Lung (tissue), 12 donors: ENCODE measurements around the gene HS3ST1. TPM values are rescaled to one million over a fixed set of nuclear protein-coding genes. Genes with fewer than 3 reads are reported as not detected.

Source experiments
- ATAC-seq: fragments of 200-7000 bp; cut with Tn5 transposase; one replicate; pipeline ENCODE4 v1.9.1; 2020; ENCODE audit warnings: moderate number of reproducible peaks; ENCODE audit not compliant: insufficient read depth, low FRiP score
- DNase-seq, 3 donors: peaks; one replicate each; pipeline ENCODE4 v3.0.0-alpha.2; 2013 to 2017
- H3K27ac ChIP-seq, 2 donors: one replicate each; pipeline ENCODE4 v1.5.1; 2013; ENCODE audit warnings: mild to moderate bottlenecking in 2 of 2, moderate library complexity in 2 of 2, control low read depth in 1 of 2, inconsistent platforms in 1 of 2, low read depth in 1 of 2, low read length in 1 of 2
- H3K27me3 ChIP-seq, 3 donors: one replicate each; pipeline ENCODE4 v1.5.1; 2013; ENCODE audit warnings: low read length in 2 of 3; ENCODE audit not compliant: control insufficient read depth in 3 of 3, insufficient read depth in 3 of 3
- H3K36me3 ChIP-seq, 4 donors: one replicate each; pipeline ENCODE4 v1.5.1; 2013; ENCODE audit warnings: low read length in 4 of 4, mild to moderate bottlenecking in 1 of 4, moderate library complexity in 1 of 4; ENCODE audit not compliant: control insufficient read depth in 4 of 4, insufficient read depth in 4 of 4
- H3K4me1 ChIP-seq, 5 donors: one replicate each; pipeline ENCODE4 v1.5.1; 2013; ENCODE audit warnings: low read length in 5 of 5, mild to moderate bottlenecking in 2 of 5, moderate library complexity in 1 of 5; ENCODE audit not compliant: control insufficient read depth in 5 of 5, insufficient read depth in 5 of 5
- H3K4me3 ChIP-seq: one replicate; pipeline ENCODE4 v1.5.1; 2013; ENCODE audit warnings: mild to moderate bottlenecking, control low read depth, moderate library complexity
- H3K9ac ChIP-seq, 2 donors: one replicate each; pipeline ENCODE4 v1.5.1; 2013; ENCODE audit warnings: low read length in 2 of 2, control low read depth in 1 of 2; ENCODE audit not compliant: insufficient read depth in 1 of 2
- H3K9me3 ChIP-seq, 4 donors: one replicate each; pipeline ENCODE4 v1.5.1; 2013; ENCODE audit warnings: low read length in 3 of 4, mild to moderate bottlenecking in 1 of 4, moderate library complexity in 1 of 4; ENCODE audit not compliant: control insufficient read depth in 4 of 4, insufficient read depth in 3 of 4
- WGBS, 2 donors: extraction: QIAGEN DNeasy Blood & Tissue Kit; methylation state at CpG; one replicate each; pipeline ENCODE4 v1.1.7; 2013; 5-methylcytosine and 5-hydroxymethylcytosine counted together
- polyA plus RNA-seq, 2 donors: library from polyadenylated mRNA; stranded (reverse); fragments of 200-250 nt; gene quantifications; one replicate each; pipeline ENCODE4 v1.2.1, GENCODE V29; 2013
- total RNA-seq, 2 donors: library from RNA; depleted of rRNA in 1 of 2; stranded (reverse); fragments of >200 nt in 1 of 2; gene quantifications; one replicate each; pipeline ENCODE4 v1.2.1, GENCODE V29; 2014 to 2021
- TF ChIP-seq, protein P1 (sequence below): IDR thresholded peaks from 2 replicates; pipeline ENCODE4 v1.5.1; 2012; ENCODE audit warnings: mild to moderate bottlenecking; ENCODE audit errors: control extremely low read depth, extremely low read depth
- donor health status: control.
- donor health status: control.
- donor health status: Bipolar disorder and iron deficiency.
- donor health status: healthy.
- donor health status: DM: yes; HTN: yes; CAD: no.

The HS3ST1 gene
- total and polyA plus RNA-seq, 4 donors: 1.7 to 15.4 (median 11.0) TPM

DNA sequence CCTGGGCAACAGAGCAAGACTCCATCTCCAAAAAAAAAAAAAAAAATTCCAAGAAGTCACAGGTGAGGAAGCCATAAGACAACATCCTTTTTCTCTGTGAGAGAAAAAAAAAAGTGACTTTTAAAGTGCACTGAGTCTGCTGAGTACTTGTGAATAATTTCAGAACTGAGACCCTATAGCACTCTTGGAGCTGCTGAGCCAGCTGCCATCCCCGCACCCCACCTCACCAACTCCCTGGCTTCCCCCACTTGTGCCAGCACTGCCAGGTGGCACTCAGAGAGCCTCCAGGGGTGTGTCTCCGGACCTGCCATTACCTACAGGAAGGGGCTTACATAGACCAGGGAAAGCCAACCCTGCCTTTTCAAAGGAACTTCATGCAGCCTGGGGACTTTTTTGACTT, 39.2 kb upstream of the HS3ST1 start:
- H3K9ac ChIP-seq: no peak overlapping the region
- H3K9me3 ChIP-seq: no peaks in the 10 kb centered on the region
- no peaks in the 10 kb centered on the region for H3K36me3 ChIP-seq
- TF ChIP-seq, protein P1, sequence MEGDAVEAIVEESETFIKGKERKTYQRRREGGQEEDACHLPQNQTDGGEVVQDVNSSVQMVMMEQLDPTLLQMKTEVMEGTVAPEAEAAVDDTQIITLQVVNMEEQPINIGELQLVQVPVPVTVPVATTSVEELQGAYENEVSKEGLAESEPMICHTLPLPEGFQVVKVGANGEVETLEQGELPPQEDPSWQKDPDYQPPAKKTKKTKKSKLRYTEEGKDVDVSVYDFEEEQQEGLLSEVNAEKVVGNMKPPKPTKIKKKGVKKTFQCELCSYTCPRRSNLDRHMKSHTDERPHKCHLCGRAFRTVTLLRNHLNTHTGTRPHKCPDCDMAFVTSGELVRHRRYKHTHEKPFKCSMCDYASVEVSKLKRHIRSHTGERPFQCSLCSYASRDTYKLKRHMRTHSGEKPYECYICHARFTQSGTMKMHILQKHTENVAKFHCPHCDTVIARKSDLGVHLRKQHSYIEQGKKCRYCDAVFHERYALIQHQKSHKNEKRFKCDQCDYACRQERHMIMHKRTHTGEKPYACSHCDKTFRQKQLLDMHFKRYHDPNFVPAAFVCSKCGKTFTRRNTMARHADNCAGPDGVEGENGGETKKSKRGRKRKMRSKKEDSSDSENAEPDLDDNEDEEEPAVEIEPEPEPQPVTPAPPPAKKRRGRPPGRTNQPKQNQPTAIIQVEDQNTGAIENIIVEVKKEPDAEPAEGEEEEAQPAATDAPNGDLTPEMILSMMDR: no peak
- H3K4me1 ChIP-seq: no peaks in the 10 kb centered on the region
- 45 to 66% methylated on average over 2 of the region's 2 CpGs for whole genome bisulfite sequencing, 2 donors
- no peak overlapping the region for H3K4me3 ChIP-seq
- no peak for DNase-seq
- ATAC-seq: no peak
- no peaks in the 10 kb centered on the region for H3K27me3 ChIP-seq
- no peak overlapping the region for H3K27ac ChIP-seq

DNA sequence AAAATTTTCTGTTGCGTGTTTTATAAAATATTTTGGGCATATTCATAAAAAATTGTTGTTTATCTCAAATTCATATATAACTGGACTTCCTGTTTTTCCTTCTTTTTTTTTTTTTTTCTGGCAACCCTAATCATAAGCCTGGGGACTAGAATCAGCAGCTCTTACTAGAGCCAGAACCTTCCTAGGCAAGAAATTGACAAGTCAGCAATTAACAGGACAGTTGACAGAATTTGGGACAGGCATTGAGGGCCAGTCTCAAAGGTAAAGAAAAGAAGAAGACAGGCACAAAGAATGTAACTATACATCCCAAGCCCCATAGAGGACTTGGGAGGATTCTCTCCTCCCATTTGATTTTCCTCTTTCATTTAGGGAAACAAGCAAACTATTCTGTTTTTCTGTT, 35.0 kb upstream of the HS3ST1 start:
- Histone ChIP-seq H3K27me3 (no peaks in the 10 kb centered on the region), H3K9me3 (peaks cover 0 to 7% (median 0%) of the 10 kb centered on the region in 4 donors), H3K36me3 (no peaks in the 10 kb centered on the region), H3K27ac (no peak overlapping the region), H3K4me3 (no peak overlapping the region), H3K9ac (no peak overlapping the region), H3K4me1 (no peaks in the 10 kb centered on the region)
- TF ChIP-seq, protein P1: no peak
- ATAC-seq (no peak), DNase-seq (no peak)
- 92 to 93% methylated on average over 1 of the region's 1 CpG for WGBS, 2 donors

DNA sequence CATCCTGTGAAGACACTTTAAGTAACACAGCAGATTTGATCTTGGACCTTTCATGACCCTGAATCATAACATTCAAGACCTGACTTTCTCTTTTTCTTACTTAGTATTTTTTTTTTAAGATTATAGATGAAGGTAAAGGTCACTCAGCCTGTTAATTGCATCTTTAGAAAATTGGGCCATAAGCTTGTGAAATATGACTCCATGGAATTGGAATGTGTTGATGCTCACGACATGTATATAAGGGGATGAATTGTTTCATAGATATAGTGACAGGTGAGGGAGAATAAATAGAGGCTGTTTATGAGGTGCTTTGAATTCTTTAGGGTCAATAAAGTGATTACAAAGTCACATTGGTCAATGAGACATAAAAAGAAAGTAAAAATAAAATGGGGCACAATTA, 27.7 kb upstream of the HS3ST1 start:
- Histone ChIP-seq H3K36me3 (no peaks in the 10 kb centered on the region), H3K4me3 (no peak overlapping the region), H3K4me1 (no peaks in the 10 kb centered on the region), H3K27me3 (no peaks in the 10 kb centered on the region), H3K9me3 (peaks cover 0 to 7% (median under 1%) of the 10 kb centered on the region in 4 donors), H3K9ac (no peak overlapping the region), H3K27ac (no peak overlapping the region)
- TF ChIP-seq, protein P1: no peak
- no peak for DNase-seq
- WGBS, 2 donors: 81 to 92% methylated on average over 1 of the region's 1 CpG
- no peak for ATAC-seq

DNA sequence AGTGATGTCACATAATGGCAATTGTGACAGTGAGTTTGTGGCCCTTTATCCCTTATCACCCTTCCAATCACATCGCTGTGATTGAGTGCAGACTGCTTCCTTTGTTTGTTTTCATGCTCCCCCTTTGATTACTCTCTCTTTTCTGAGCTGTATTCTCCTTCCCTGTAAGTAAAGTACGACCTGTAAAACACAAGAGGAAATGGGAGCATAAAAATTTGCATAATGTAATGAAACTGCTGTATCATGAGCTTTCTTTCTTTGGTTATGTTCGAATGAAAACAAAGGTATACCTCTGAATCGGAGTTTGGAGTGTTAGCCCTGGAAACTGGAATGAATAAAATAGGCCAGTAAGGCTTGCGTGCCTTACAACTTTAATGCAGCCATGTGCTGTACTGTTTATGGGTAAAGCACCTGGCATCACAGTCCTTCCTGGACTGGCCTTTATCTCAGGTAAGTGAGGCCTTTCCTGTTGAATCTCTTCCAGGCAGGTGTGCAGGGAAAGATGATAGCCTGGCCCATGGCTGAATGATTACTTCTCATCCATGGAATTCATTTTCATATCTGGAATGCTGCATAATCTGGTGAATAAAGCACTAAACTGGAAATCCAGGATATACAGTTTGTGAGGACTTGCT, 26.6 kb upstream of the HS3ST1 start:
- no peak for DNase-seq

More for the DNA sequence above, 26.6 kb upstream of the HS3ST1 start:
- Histone ChIP-seq H3K4me3 (no peak overlapping the region), H3K36me3 (no peaks in the 10 kb centered on the region), H3K27ac (no peak overlapping the region), H3K9me3 (peaks cover 0 to 7% (median under 1%) of the 10 kb centered on the region in 4 donors), H3K4me1 (no peaks in the 10 kb centered on the region), H3K27me3 (no peaks in the 10 kb centered on the region), H3K9ac (no peak overlapping the region)
- WGBS, 2 donors: 59 to 70% methylated on average over 5 of the region's 5 CpGs
- no peak for ATAC-seq
- TF ChIP-seq, protein P1: no peak
